ENCODE measurements around the gene ANKEF1.

Gene ANKEF1

DNA sequence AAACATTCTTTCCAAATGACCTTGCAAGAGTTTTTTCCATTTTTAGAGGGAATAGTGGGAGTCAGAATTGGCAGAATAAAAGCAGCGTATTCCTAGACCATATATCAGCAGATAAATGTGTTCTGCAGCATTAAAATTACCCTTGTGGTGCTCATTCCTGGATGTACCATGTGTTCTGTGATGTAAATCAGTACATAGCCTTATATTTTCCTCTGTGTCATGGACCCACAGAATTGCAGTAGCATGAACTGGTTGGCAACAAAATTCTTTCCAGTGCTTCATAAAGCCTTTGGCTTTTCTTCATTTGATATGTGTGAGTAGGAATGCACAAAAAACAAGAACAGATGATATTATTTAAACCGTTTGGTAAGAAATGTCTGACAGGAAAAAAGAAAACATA lies 32.5 kb downstream of the ANKEF1 start:
- no peak overlapping the region for H2AFZ ChIP-seq (ENCODE audit: low read length)
- H3K4me2 ChIP-seq (ENCODE audit: low read depth, low read length, poor library complexity, severe bottlenecking): no peak overlapping the region
- H3K79me2 ChIP-seq (ENCODE audit: insufficient read depth, low read length): no peaks in the 10 kb centered on the region
- TF ChIP-seq, protein P1, sequence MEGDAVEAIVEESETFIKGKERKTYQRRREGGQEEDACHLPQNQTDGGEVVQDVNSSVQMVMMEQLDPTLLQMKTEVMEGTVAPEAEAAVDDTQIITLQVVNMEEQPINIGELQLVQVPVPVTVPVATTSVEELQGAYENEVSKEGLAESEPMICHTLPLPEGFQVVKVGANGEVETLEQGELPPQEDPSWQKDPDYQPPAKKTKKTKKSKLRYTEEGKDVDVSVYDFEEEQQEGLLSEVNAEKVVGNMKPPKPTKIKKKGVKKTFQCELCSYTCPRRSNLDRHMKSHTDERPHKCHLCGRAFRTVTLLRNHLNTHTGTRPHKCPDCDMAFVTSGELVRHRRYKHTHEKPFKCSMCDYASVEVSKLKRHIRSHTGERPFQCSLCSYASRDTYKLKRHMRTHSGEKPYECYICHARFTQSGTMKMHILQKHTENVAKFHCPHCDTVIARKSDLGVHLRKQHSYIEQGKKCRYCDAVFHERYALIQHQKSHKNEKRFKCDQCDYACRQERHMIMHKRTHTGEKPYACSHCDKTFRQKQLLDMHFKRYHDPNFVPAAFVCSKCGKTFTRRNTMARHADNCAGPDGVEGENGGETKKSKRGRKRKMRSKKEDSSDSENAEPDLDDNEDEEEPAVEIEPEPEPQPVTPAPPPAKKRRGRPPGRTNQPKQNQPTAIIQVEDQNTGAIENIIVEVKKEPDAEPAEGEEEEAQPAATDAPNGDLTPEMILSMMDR (conservative IDR thresholded peaks at IDR 0.05; ENCODE audit: low read length): no peak
- TF ChIP-seq EZH2phosphoT487 (IDR thresholded peaks at IDR 0.05; ENCODE audit: borderline replicate concordance): no peak
- no peaks in the 10 kb centered on the region for H3K4me1 ChIP-seq (ENCODE audit: insufficient read depth, low read length, poor library complexity, severe bottlenecking)
- no peaks in the 10 kb centered on the region for H3K9me2 ChIP-seq (replicated peaks; ENCODE audit: low read depth, low read length)
- H3F3A ChIP-seq (ENCODE audit: low read depth): no peaks in the 10 kb centered on the region
- no peaks in the 10 kb centered on the region for H4K20me1 ChIP-seq (ENCODE audit: insufficient read depth, low read length, poor library complexity, severe bottlenecking)
- H3K27me3 ChIP-seq (ENCODE audit: insufficient read depth, low read length, poor library complexity, severe bottlenecking): no peaks in the 10 kb centered on the region
- H3K9ac ChIP-seq (ENCODE audit: low read depth, low read length, poor library complexity, severe bottlenecking): no peak overlapping the region
- H3K9me3 ChIP-seq (ENCODE audit: insufficient read depth, low read depth, low read length): no peaks in the 10 kb centered on the region
- H3K4me3 ChIP-seq (ENCODE audit: low read length, poor library complexity, severe bottlenecking): no peak overlapping the region
- no peaks in the 10 kb centered on the region for H3K36me3 ChIP-seq (ENCODE audit: insufficient read depth, low read length)

- H3K36me3 ChIP-seq (ENCODE audit: insufficient read depth, low read length): no peaks in the 10 kb centered on the region
- H3K27me3 ChIP-seq (ENCODE audit: insufficient read depth, low read length, poor library complexity, severe bottlenecking): no peaks in the 10 kb centered on the region
- H3K79me2 ChIP-seq (ENCODE audit: insufficient read depth, low read length): no peaks in the 10 kb centered on the region
- H3K4me3 ChIP-seq (ENCODE audit: low read length, poor library complexity, severe bottlenecking): no peak overlapping the region
- H2AFZ ChIP-seq (ENCODE audit: low read length): no peak overlapping the region
- H3K4me2 ChIP-seq (ENCODE audit: low read depth, low read length, poor library complexity, severe bottlenecking): no peak overlapping the region
- H3K9me3 ChIP-seq (ENCODE audit: insufficient read depth, low read depth, low read length): no peaks in the 10 kb centered on the region
- peaks cover 4% of the 10 kb centered on the region for H3K4me1 ChIP-seq (ENCODE audit: insufficient read depth, low read length, poor library complexity, severe bottlenecking)
- H4K20me1 ChIP-seq (ENCODE audit: insufficient read depth, low read length, poor library complexity, severe bottlenecking): no peaks in the 10 kb centered on the region
- TF ChIP-seq, protein P1 (conservative IDR thresholded peaks at IDR 0.05; ENCODE audit: low read length): no peak
- TF ChIP-seq EZH2phosphoT487 (IDR thresholded peaks at IDR 0.05; ENCODE audit: borderline replicate concordance): no peak
- no peak overlapping the region for H3K9ac ChIP-seq (ENCODE audit: low read depth, low read length, poor library complexity, severe bottlenecking)
- H3K9me2 ChIP-seq (replicated peaks; ENCODE audit: low read depth, low read length): no peaks in the 10 kb centered on the region
- H3F3A ChIP-seq (ENCODE audit: low read depth): no peaks in the 10 kb centered on the region
These were observed 39.7 kb downstream of the ANKEF1 start for GRCh38 chr20:10074513-10074912.

DNA sequence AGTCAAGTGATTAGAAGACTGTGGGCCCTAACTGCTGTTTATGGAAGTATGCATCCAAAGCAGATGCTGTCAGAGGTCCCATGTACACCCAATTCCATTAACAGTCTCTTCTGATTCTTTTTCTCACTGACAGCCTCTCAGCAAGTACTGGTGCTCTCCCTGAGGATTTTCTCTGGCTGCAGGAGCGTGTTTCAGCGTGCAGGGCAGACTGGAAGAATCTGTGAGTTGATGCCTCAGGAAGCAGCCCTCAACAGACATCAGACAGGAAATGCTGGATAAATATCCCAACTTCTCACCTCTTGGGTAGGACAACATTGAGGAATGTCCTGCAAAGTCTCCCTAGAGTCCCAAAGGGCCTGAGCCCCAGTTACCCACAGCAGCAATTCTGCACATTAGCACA lies 40.8 kb downstream of the ANKEF1 start:
- Histone ChIP-seq H3K79me2 (ENCODE audit: insufficient read depth, low read length) (no peaks in the 10 kb centered on the region), H3K4me3 (ENCODE audit: low read length, poor library complexity, severe bottlenecking) (no peak overlapping the region), H2AFZ (ENCODE audit: low read length) (no peak overlapping the region), H3K9me2 (replicated peaks; ENCODE audit: low read depth, low read length) (no peaks in the 10 kb centered on the region), H4K20me1 (ENCODE audit: insufficient read depth, low read length, poor library complexity, severe bottlenecking) (no peaks in the 10 kb centered on the region), H3F3A (ENCODE audit: low read depth) (no peaks in the 10 kb centered on the region), H3K4me2 (ENCODE audit: low read depth, low read length, poor library complexity, severe bottlenecking) (no peak overlapping the region), H3K4me1 (ENCODE audit: insufficient read depth, low read length, poor library complexity, severe bottlenecking) (peaks cover 4% of the 10 kb centered on the region), H3K9me3 (ENCODE audit: insufficient read depth, low read depth, low read length) (no peaks in the 10 kb centered on the region), H3K36me3 (ENCODE audit: insufficient read depth, low read length) (no peaks in the 10 kb centered on the region), H3K9ac (ENCODE audit: low read depth, low read length, poor library complexity, severe bottlenecking) (no peak overlapping the region), H3K27me3 (ENCODE audit: insufficient read depth, low read length, poor library complexity, severe bottlenecking) (no peaks in the 10 kb centered on the region)
- TF ChIP-seq, protein P1 (conservative IDR thresholded peaks at IDR 0.05; ENCODE audit: low read length): no peak
- TF ChIP-seq EZH2phosphoT487 (IDR thresholded peaks at IDR 0.05; ENCODE audit: borderline replicate concordance): no peak
